Adrenal gland (tissue), 5 donors: ENCODE data around the gene MYLK4.

Experiments
- POLR2A ChIP-seq, 2 donors: fragments of 450-650 bp; IDR thresholded peaks; one replicate each; pipeline ENCODE4 v1.6.1; 2017; ENCODE audit warnings: antibody characterized with exemption in 2 of 2, mild to moderate bottlenecking in 2 of 2, moderate library complexity in 1 of 2
- TF ChIP-seq, protein P1 (sequence below), 6 experiments: fragments of 450-650 bp in 4 of 6; fragments of 200-600 bp in 2 of 6; sonication (generic) in 1 of 6; IDR thresholded peaks; 1 replicate in 5 of 6; 2 replicates in 1 of 6; pipeline versions ENCODE4 v1.5.1 to v1.8.0; 2016 to 2021; ENCODE audit warnings: antibody characterized with exemption in 6 of 6, mild to moderate bottlenecking in 2 of 6, moderate library complexity in 1 of 6
- donor health status: DM: no; HTN: no; CAD: no.

DNA sequence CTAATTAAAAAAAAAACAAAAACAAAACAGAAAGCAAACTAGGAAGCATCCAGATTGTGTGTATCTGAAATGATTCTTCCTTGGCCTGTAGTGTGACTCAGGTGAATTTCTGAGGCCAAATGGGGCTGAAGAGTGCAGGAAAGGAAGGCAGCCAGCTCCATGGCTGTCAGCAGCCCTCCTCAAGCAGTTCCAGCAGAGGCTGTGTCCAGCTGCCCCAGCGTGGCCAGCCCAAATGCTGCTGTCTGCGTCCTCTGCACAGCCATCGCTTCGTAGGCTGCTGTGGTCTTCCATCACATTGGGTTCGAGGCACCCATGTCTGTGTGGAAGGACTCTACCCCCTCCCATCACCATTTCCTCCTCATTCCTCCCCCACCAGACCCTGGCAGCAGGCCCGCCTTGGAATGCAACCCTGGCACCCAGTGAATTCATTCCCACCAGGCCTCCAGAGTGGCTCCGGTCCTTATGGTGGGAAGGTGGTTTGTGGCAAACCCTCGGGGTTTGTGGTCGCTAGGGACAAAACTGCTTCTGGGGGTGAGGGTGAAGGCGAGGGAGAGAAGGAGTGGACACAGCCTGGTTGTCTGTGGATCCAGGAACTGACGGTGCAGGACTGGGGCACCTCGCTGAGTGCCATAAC, 81.5 kb downstream of the MYLK4 start:
- TF ChIP-seq, protein P1, sequence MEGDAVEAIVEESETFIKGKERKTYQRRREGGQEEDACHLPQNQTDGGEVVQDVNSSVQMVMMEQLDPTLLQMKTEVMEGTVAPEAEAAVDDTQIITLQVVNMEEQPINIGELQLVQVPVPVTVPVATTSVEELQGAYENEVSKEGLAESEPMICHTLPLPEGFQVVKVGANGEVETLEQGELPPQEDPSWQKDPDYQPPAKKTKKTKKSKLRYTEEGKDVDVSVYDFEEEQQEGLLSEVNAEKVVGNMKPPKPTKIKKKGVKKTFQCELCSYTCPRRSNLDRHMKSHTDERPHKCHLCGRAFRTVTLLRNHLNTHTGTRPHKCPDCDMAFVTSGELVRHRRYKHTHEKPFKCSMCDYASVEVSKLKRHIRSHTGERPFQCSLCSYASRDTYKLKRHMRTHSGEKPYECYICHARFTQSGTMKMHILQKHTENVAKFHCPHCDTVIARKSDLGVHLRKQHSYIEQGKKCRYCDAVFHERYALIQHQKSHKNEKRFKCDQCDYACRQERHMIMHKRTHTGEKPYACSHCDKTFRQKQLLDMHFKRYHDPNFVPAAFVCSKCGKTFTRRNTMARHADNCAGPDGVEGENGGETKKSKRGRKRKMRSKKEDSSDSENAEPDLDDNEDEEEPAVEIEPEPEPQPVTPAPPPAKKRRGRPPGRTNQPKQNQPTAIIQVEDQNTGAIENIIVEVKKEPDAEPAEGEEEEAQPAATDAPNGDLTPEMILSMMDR (IDR thresholded peaks at IDR 0.05) = no peak
- TF ChIP-seq POLR2A (IDR thresholded peaks at IDR 0.05) = no peak
